GM19193 (cell line): ENCODE data around the gene CHST12.

Source experiments
- POLR2A ChIP-seq: IDR thresholded peaks from 4 replicates; pipeline ENCODE4 v1.6.1; 2011; ENCODE audit not compliant: insufficient read depth, insufficient read length; ENCODE audit errors: extremely low read depth

The CHST12 gene

DNA sequence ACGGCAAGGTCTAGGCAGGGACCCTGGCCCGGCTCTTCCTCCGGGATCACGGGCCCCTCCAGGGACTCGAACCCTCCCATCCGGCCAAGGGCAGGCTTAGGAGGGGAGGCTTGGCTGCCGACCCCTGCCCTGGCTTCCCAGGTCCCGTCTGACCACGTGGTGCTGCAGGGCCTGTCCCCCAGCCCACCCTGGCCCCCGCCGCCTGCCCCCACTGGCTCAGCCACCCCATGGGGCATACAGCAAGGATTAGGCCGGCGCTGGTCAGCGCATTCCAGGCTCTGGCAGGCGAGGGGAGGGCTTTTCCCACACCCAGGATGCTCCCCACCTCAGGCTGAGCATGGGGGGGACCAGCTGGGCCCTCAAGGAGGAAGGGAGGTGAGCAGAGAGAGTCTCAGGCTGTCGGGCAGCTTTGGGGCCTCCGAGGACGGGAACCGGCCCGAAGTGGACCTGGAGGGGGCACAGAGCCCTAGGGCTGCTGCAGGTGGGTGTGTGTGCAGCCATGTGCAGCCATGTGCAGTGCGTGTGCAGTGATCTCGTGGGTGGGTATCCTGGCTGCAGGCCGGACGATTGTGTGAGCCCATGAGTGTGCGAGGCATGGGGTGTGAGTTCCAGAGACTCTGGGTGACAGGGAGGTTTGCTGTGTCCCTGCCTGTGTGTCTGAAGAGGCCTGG, 73.5 kb downstream of the CHST12 start:
- no peak for TF ChIP-seq POLR2A

GRCh38 chr7:2477447-2478398, 74.3 kb downstream of the CHST12 start:
- no peak for TF ChIP-seq POLR2A

DNA sequence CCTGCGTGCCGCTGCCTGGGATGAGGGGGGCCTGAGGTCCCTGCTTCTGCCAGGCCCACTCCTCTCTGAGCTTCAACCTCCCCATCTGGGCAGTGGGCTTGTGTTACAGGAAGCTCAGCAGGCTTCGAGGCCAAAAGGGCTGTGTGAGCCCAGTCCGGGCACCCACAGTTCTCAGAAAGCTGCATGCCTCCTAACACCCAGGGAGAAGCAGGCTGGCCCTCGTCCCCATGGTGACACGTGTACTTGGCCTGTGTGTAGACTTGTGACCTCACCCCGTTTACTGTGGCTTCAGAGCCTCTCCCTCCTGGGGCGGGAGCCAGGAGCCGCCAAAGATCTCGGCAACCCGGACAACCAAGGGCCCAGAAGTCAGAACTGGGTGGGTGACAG, 75.0 kb downstream of the CHST12 start:
- TF ChIP-seq POLR2A = no peak

DNA sequence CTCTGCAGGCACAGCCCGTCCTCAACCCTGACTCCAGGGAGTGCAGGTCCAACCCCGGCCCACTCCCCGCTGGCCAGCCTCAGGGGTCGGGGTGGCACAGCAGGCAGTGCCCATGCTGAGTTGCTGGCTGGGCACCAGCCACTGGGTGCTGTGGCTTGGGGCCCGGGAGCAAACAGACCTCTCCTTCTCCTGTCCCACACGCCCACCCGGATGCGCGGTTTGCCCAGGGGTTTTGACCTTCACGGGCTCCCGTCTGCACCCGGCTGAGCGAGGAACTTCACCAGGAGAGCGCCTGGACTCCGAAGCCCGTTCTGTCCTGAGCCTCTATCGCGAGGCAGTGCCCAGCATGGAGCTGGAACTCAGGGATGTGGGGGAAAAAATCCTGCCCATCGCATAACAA, 75.4 kb downstream of the CHST12 start:
- TF ChIP-seq POLR2A = no peak

- TF ChIP-seq POLR2A = no peak
Observed at GRCh38 chr7:2479276-2480069, 76.1 kb downstream of the CHST12 start.

DNA sequence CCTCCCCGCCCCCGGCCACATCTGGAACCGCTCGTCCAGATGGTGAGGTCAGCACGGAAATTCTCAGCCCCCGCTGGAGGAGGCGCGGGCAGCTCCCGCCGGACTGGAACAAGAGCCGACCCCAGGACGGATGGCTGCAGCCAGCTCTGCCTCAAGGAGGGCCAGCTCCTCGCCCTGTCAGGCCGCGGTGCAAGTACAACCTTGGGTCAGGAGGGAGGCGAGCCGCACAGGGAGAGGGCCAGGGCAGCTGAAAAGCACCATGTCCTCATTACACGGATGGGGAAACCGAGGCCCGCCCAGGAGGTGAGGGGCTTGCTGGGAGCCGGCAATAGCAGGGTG, 76.6 kb downstream of the CHST12 start:
- no peak for TF ChIP-seq POLR2A

- TF ChIP-seq POLR2A = no peak
Observed at GRCh38 chr7:2481195-2481594, 77.8 kb downstream of the CHST12 start.

GRCh38 chr7:2482725-2483451, 79.5 kb downstream of the CHST12 start:
- no peak for TF ChIP-seq POLR2A

DNA sequence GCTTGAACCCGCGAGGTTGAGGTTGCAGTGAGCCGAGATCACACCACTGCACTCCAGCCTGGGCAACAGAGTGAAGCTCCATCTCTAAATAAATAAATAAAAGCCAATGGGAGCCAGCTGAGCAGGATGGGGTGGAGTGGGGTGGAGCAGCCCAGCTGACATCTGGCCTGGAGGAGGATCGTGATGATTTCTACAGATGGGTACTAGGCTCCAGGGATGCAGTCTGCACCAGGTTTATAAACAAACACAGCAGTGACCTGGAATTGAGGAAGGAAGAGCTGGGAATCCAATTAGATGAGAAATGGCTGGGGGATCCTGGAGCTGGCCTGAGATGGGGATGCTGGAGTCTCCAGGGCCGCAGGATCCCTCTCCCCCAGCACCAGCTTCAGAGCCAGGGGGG, 80.1 kb downstream of the CHST12 start:
- TF ChIP-seq POLR2A = no peak

DNA sequence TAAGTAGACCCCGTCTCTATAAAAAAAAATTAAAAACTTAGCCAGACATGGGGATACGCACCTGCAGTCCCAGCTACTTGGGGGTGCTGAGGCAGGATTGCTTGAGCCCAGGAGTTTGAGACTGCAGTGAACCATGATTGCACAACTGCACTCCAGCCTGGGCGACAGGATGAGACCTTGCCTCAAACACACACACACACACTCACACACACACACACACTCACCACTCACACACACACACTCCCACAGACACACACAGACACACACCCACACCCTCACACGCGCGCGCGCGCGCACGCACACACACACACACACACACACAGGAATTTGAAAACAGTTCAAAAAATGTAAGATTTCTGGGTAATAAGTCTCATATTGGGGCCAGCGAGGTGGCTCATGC, 81.5 kb downstream of the CHST12 start:
- no peak for TF ChIP-seq POLR2A

DNA sequence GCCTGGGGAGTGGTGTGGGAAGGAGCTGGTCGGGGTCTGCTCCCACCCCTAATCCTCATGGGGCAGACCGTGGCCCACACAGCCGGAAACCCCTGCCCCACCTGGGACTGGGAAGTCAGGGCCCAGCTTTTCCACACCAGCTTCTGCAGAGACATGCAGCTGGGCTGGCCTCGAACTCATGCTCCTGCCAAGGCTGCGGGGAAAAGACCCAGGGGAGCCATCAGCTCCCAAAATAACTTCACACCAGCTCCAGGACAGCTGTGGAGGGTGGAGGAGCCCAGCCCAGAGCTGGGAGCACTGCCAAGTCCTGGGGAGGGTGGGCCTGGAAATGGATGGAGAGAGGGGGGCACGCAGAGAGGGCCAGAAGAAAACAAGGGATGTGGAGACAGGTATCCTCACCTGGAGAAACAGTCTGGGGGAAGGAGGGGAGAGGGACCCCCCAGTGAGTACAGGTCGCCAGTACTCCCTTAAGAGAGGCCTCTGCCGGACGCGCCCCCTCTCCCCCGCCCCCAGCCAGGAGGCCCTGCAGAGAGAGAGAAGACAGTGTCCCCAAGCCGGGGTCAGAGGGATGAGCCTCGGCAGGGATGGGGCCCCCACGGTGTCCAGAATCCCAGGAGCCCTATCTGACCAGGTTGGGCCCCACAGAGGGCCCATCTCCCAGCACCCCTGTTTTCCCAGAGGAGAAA, 84.3 kb downstream of the CHST12 start:
- no peak for TF ChIP-seq POLR2A

DNA sequence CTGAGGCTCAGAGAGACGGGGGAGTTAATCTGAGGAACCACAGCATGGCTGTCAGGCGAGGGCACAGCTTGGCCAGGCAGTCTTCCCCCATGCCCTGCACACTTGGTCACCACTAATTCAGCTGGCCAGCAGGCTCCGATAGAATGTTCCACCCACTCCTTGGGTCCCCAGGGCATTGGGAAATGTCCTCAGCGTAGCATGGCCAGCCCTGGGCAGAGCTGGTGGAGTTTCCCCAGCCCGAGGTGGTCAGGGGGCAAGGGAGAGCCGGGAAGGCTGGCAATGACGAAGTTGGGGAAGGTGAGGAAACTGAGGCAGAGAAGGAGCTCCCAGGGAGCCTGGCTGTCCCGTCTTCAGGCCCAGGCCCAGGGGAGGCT, 84.8 kb downstream of the CHST12 start:
- TF ChIP-seq POLR2A = no peak

DNA sequence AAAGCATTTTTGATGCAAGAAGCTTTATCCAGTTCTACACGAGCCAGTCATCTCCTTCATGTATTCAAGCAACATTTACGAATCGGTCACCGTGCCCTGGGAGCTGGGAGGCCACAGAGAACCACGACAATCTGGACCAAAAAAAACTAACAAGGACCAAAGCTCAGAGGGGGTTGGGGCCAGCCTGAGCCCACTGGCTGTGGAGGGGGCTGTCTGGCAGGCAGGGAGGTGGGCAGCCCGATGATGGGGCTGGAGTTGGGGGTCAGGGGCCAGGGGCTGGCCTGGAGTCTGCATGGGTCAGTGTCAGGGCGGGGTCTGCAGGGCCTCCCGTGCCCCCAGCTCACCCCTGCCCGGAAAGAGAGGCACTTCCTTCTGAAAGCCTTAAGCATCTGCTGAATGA, 85.3 kb downstream of the CHST12 start:
- TF ChIP-seq POLR2A = no peak

DNA sequence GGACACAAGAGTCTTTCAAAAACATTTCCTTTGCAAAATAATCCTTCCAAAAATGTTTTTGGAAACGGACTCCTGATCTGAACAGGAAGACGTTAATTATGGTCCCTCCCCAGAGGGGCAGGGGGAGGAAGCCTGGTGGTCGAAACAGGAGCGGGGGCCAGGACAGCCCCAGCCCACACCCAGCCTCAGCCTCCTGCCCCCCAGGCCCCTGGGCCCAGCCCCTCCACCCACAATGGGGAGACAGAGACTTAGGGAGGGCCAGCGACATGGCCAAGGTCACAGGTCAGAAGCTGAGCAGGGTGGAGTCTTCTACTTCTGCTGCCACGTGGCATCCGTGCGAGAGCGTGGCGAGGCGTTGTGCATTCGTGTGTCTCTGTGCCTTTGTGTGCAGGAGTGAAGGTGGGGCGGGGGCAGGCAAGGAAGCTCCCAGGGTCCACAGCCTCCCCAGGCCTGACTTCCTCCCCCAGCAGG, 86.8 kb downstream of the CHST12 start:
- TF ChIP-seq POLR2A = no peak
